ENCODE measurements around the gene KLHL13.

Gene KLHL13

DNA sequence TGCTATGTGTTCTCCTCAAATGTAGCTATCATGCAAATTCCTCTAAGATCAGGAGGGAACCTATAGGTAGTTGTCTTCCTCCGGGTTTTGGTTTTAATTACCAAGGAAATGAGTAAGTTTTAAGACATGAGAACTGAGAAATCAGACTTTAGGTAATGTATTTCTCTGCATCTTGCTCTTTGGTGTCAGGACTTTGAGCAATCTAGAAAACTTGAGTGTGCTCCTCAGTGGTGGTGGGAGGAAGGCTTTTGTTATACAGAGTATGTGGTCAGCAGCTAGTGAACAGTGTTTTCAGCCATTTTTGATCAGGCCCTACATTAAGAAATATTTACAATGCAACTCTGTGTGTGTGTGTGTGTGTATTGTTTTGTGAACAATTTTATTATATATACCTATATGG, 224.1 kb downstream of the KLHL13 start:
- DNase-seq (ENCODE audit: low read depth in 4 of 4, low spot score in 1 of 4): no peak

DNA sequence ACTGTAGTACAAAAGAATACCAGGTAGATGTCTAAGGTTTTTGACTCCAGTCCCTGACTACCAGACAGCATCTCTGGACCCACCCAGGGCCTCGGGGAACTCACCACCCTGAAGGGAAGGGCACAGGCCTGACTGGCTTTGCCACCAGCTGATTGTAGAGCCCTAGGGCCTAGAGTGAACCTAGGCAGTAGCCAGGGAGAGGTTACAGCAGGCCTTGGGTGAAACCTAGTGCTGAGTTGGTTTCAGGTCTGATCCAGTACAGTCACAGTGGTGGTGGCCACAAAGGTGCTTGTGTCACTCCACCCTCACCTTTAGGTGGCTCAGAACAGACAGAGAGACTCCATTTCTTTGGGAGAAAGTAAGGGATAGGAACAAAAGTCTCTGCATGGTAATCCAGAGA, 244.8 kb downstream of the KLHL13 start:
- DNase-seq (ENCODE audit: low read depth in 4 of 4, low spot score in 1 of 4): no peak

GRCh38 chrX:117860517-117860916, 256.1 kb downstream of the KLHL13 start:
- no peak for DNase-seq (ENCODE audit: low read depth in 4 of 4, low spot score in 1 of 4)

GRCh38 chrX:117854806-117855205, 261.8 kb downstream of the KLHL13 start:
- no peak for DNase-seq (ENCODE audit: low read depth in 4 of 4, low spot score in 1 of 4)

DNA sequence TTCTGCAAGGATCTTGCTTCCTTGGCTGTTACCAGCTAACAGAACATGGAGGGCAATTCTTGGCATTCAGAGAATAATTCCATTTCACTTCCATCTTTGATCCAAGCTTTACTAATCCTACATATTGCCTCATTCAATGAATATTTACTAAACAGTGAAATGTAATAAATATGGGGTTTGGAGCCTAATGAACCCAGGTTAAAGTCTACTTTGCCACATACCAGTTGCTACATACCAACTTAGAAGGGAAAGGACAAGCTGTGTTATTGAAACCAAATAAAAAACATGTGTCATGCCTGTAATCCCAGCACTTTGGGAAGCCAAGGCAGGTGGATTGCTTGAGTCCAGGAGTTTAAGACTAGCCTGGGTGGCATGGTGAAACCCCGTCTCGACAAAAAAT, 265.6 kb downstream of the KLHL13 start:
- no peak for DNase-seq (ENCODE audit: low read depth in 4 of 4, low spot score in 1 of 4)

Data from stimulated activated CD4-positive, alpha-beta T cell treated with anti-CD3 and anti-CD28 coated beads, Interleukin-1b, Interleukin-23, amount 100 ng/mL, for 24 hours (primary cell).